HG03064 (cell line): ENCODE data around the gene FGF14.

Source experiments
- ATAC-seq: cut with Tn5 transposase; IDR thresholded peaks from one replicate; pipeline ENCODE4 v1.9.1; 2021; ENCODE audit warnings: low read depth; ENCODE audit not compliant: unreplicated experiment

FGF14 gene

GRCh38 chr13:101946401-101946800, 455.4 kb downstream of the FGF14 start:
- no peak for ATAC-seq

- no peak for ATAC-seq
Observed at GRCh38 chr13:101945435-101945834, 456.4 kb downstream of the FGF14 start.

- no peak for ATAC-seq
Observed at GRCh38 chr13:101944521-101944920, 457.3 kb downstream of the FGF14 start.

GRCh38 chr13:101942535-101943157, 459.2 kb downstream of the FGF14 start:
- ATAC-seq, result no peak

GRCh38 chr13:101942038-101942437, 459.8 kb downstream of the FGF14 start:
- no peak for ATAC-seq

- no peak for ATAC-seq
Observed at GRCh38 chr13:101941095-101941783, 460.6 kb downstream of the FGF14 start.

- no peak for ATAC-seq
Observed at GRCh38 chr13:101939370-101939769, 462.5 kb downstream of the FGF14 start.

GRCh38 chr13:101935828-101936227, 466.0 kb downstream of the FGF14 start:
- no peak for ATAC-seq

- no peak for ATAC-seq
Observed at GRCh38 chr13:101931186-101931585, 470.7 kb downstream of the FGF14 start.

- ATAC-seq, result no peak
Observed at GRCh38 chr13:101930331-101930730, 471.5 kb downstream of the FGF14 start.

GRCh38 chr13:101925731-101926130, 476.1 kb downstream of the FGF14 start:
- ATAC-seq, result no peak

GRCh38 chr13:101919541-101920181, 482.2 kb downstream of the FGF14 start:
- no peak for ATAC-seq

- ATAC-seq, result no peak
Observed at GRCh38 chr13:101917833-101918661, 483.8 kb downstream of the FGF14 start.

GRCh38 chr13:101917475-101917810, 484.4 kb downstream of the FGF14 start:
- no peak for ATAC-seq

GRCh38 chr13:101916775-101917474, 484.9 kb downstream of the FGF14 start:
- ATAC-seq, result no peak

- ATAC-seq, result no peak
Observed at GRCh38 chr13:101916108-101916774, 485.6 kb downstream of the FGF14 start.

- ATAC-seq, result no peak
Observed at GRCh38 chr13:101915755-101916107, 486.1 kb downstream of the FGF14 start.

- no peak for ATAC-seq
Observed at GRCh38 chr13:101915331-101915730, 486.5 kb downstream of the FGF14 start.

GRCh38 chr13:101911752-101912151, 490.1 kb downstream of the FGF14 start:
- ATAC-seq, result no peak

GRCh38 chr13:101903890-101904289, 498.0 kb downstream of the FGF14 start:
- no peak for ATAC-seq
